Astrocyte (in vitro differentiated cells and primary cell): ENCODE measurements around the gene DNMBP.

Source experiments
- EZH2 ChIP-seq: IDR thresholded peaks from 2 replicates; pipeline ENCODE4 v1.6.1; 2012; ENCODE audit warnings: mild to moderate bottlenecking, low read length, inconsistent platforms; ENCODE audit not compliant: insufficient read depth
- TF ChIP-seq, protein P1 (sequence below): IDR thresholded peaks from 2 replicates; pipeline ENCODE4 v1.5.1; 2011; ENCODE audit warnings: low read depth, mild to moderate bottlenecking, inconsistent platforms, low read length, moderate library complexity; ENCODE audit not compliant: insufficient read depth

DNA sequence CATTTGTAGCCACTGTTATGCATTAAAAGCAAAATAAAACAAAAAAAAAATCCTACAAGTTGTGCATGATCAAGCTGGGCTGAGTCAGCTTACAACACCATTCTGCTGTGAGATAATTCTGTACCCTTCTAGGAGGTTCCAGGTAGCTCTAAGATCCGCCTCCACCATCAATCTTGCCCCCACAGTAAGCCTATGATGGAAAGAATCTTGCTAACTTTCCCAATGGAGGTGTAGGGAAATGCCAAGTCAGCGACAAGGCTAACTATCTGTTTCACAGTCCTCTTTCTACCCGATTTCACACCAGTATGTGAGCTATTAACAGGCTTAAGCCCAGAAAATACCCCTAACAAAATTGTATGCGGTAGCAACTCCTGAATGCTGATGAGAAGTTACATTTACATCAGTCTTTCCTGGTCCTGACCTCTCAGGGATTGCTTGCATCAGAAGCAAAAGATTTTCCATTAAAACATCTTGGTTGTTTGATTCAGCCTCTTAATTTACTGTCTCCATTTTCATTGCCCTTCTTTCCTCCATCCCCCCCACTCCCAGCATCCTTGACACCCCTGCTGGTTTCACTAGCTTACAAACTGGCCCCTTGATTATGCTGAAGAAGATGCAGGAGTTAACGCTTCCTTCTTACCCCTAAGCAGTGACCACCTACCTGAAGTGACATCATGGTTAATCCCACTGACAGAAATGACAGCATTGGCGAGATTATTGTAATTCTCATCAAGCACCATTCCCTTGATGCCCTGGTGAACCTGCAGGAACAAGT is 44.1 kb upstream of the DNMBP start:
- TF ChIP-seq, protein P1, sequence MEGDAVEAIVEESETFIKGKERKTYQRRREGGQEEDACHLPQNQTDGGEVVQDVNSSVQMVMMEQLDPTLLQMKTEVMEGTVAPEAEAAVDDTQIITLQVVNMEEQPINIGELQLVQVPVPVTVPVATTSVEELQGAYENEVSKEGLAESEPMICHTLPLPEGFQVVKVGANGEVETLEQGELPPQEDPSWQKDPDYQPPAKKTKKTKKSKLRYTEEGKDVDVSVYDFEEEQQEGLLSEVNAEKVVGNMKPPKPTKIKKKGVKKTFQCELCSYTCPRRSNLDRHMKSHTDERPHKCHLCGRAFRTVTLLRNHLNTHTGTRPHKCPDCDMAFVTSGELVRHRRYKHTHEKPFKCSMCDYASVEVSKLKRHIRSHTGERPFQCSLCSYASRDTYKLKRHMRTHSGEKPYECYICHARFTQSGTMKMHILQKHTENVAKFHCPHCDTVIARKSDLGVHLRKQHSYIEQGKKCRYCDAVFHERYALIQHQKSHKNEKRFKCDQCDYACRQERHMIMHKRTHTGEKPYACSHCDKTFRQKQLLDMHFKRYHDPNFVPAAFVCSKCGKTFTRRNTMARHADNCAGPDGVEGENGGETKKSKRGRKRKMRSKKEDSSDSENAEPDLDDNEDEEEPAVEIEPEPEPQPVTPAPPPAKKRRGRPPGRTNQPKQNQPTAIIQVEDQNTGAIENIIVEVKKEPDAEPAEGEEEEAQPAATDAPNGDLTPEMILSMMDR: no peak
- TF ChIP-seq EZH2: no peak
